ENCODE results near the gene CELSR1. TPM values are rescaled to one million over a fixed set of nuclear protein-coding genes. Genes with fewer than 3 reads are reported as not detected.

The CELSR1 gene
- total and polyA plus RNA-seq, 7 experiments from 2014 or later = 0.36 to 4.7 (median 0.97) TPM

DNA sequence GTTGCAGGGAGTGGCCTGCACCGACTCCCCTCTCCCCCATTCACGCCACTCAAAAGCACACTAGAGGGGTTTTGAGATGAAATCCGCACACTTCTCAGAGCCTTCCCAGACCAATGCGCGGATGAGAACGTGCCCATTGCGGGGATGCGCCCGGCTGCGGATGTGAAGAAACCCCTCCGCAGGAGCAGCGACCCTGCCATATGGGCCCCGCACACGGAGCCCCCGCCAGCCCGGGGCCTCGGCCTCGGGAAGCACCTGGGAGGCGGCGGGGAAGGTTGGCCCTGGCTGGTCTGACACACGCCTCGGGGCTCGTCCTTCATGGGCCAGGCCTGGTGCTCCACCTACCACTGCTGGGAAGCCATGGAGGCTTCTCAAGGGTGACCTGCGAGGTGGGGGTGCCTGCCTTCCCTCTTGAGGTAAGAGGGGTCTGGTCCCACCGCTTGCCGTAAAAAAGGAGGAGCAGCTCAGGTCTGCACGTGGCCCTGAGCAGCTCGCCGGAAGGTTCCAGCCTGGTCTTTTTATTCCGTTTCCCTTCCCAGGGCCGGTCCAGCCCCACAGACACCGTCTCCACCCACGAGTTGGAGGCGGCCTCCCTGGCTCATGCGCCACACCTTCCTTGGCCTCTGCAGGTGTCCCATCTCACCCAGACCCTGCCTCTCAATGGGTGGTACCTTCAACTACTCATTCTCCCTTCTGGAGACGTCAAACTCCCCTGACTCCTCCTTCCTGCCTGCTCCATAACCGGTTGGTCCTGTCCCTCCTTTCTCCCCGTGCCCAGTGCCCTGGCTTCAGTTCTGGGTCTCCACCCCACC lies 162.6 kb downstream of the CELSR1 start:
- DNase-seq (no peak), ATAC-seq (no peak)
- POLR2A ChIA-PET = no interaction called here
- Mint-ChIP-seq H3K36me3 (peaks cover 0 to 5% (median 0%) of the 10 kb centered on the region in 5 donors), H3K4me1 (peaks cover 0 to 51% (median 33%) of the 10 kb centered on the region in 7 donors), H3K4me3 (peak overlapping the region in 8 of 10 donors; percentile 16 to 74 (median 66)), H3K9me3 (peaks cover 4 to 31% (median 10%) of the 10 kb centered on the region in 11 donors), H3K27me3 (peaks cover 0 to 26% (median 13%) of the 10 kb centered on the region in 5 donors), H3K27ac (peak overlapping the region in 2 of 9 donors; percentile 45)
- Histone ChIP-seq H3K27ac (ENCODE audit: low read depth, low read length) (no peak overlapping the region), H3K36me3 (ENCODE audit: control insufficient read depth in 2 of 3, insufficient read depth in 3 of 3, low read length in 3 of 3) (no peaks in the 10 kb centered on the region), H3K4me3 (ENCODE audit: low read length) (no peak overlapping the region), H3K9me3 (ENCODE audit: control insufficient read depth in 2 of 3, low read length in 3 of 3) (peaks cover 0 to 14% (median 0%) of the 10 kb centered on the region in 3 experiments), H3K27me3 (ENCODE audit: control insufficient read depth in 2 of 2, insufficient read depth in 2 of 2, low read length in 2 of 2) (no peaks in the 10 kb centered on the region), H3K4me1 (ENCODE audit: control insufficient read depth in 2 of 2, insufficient read depth in 2 of 2, low read length in 2 of 2) (peaks cover 28 to 45% of the 10 kb centered on the region in 2 donors)
- CTCF ChIA-PET = no interaction called here
- intact Hi-C loops (cut with micrococcal nuclease) = no loop called here

DNA sequence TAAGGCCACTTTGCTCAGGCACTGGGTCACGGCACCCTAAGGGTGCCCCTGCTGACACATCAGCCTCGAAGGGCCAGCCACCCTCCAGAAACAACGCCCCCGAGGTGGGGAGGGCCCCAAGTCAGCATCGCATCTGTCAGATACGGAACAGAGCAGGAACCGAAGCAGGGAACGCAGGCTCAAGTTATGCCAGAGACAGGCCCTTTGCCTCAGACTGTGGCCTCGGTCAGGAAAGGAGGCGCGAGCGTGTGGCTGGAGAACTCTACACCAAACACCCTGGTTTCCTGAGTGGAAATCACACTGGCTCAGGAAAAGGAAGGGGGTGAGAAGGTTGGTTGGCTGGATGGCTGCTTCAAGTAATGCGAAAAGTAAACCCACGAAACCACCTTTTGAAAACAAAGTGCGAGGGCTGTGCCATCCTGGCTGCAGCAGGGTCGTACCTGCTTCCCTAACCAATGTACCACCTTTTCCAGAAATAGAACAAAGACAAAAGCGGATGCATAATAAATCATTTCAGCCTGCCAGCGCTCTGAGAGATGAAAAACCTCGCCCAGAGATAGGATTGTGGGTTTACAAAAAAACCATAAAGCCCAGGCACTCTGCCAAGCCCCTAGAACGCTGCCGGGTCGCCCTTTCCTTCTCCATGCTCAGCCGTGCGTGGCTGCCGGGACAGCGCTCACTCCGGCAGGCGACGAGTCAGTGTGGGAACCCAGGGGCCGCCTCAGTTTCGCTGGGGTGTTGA lies 163.3 kb downstream of the CELSR1 start:
- H3K4me3 Mint-ChIP-seq = peak overlapping the region in 9 of 10 donors; percentile 23 to 74 (median 65)

DNA sequence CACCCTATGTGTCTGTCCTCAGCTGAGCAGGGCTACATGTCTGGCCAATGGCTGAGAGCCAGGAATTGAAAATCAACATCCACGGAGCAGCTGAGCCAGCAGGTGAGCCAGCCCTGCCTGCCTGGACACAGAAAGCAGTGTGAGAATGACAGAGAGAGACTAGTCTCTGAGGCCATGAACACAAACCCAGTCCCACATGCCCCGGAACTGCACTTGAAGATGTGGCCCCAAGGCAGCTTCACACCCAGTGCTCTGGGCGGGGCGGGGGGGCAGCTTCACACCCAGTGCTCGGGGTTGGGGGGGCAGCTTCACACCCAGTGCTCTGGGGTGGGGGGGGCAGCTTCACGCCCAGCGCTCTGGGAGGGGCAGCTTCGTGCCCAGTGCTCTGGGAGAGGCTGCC lies 164.3 kb downstream of the CELSR1 start:
- Mint-ChIP-seq H3K36me3 (peaks cover 0 to 5% (median 0%) of the 10 kb centered on the region in 5 donors), H3K27ac (peak overlapping the region in 1 of 9 donors; percentile 70), H3K4me3 (peak overlapping the region in 3 of 10 donors; percentile 35 to 79 (median 68)), H3K4me1 (peaks cover 0 to 53% (median 35%) of the 10 kb centered on the region in 7 donors), H3K9me3 (peaks cover 4 to 31% (median 10%) of the 10 kb centered on the region in 11 donors), H3K27me3 (peaks cover 0 to 26% (median 13%) of the 10 kb centered on the region in 5 donors)
- POLR2A ChIA-PET = no interaction called here
- DNase-seq = no peak
- peak; percentile 36 for ATAC-seq
- intact Hi-C loops (cut with micrococcal nuclease) = no loop called here
- no peak overlapping the region for H3K27ac ChIP-seq (ENCODE audit: low read depth, low read length)
- no peak overlapping the region for H3K4me3 ChIP-seq (ENCODE audit: low read length)
- no peaks in the 10 kb centered on the region for H3K27me3 ChIP-seq (ENCODE audit: control insufficient read depth in 2 of 2, insufficient read depth in 2 of 2, low read length in 2 of 2)
- H3K9me3 ChIP-seq (ENCODE audit: control insufficient read depth in 2 of 3, low read length in 3 of 3) = peaks cover 0 to 14% (median 0%) of the 10 kb centered on the region in 3 experiments
- CTCF ChIA-PET = interaction anchor here (1.3 kb wide), 1 partner anchor 170 kb away, joined by 3 read pairs; no protein-coding TSS in a partner anchor
- H3K36me3 ChIP-seq (ENCODE audit: control insufficient read depth in 2 of 3, insufficient read depth in 3 of 3, low read length in 3 of 3) = no peaks in the 10 kb centered on the region
- peaks cover 28 to 56% of the 10 kb centered on the region in 2 donors for H3K4me1 ChIP-seq (ENCODE audit: control insufficient read depth in 2 of 2, insufficient read depth in 2 of 2, low read length in 2 of 2)

More for the DNA sequence above, 163.3 kb downstream of the CELSR1 start:
- H3K4me3 ChIP-seq (ENCODE audit: low read length) = peak overlapping the region; percentile 27
- peaks cover 0 to 26% (median 13%) of the 10 kb centered on the region in 5 donors for H3K27me3 Mint-ChIP-seq
- H3K9me3 Mint-ChIP-seq = peaks cover 4 to 31% (median 10%) of the 10 kb centered on the region in 11 donors
- peaks cover 0 to 14% (median 0%) of the 10 kb centered on the region in 3 experiments for H3K9me3 ChIP-seq (ENCODE audit: control insufficient read depth in 2 of 3, low read length in 3 of 3)
- H3K4me1 Mint-ChIP-seq = peaks cover 0 to 53% (median 35%) of the 10 kb centered on the region in 7 donors
- DNase-seq (peak in 4 of 9 donors; percentile 16 to 47 (median 29)), ATAC-seq (peak; percentile 47)
- H3K27me3 ChIP-seq (ENCODE audit: control insufficient read depth in 2 of 2, insufficient read depth in 2 of 2, low read length in 2 of 2) = no peaks in the 10 kb centered on the region
- intact Hi-C loops (cut with micrococcal nuclease) = no loop called here
- H3K4me1 ChIP-seq (ENCODE audit: control insufficient read depth in 2 of 2, insufficient read depth in 2 of 2, low read length in 2 of 2) = peaks cover 28 to 53% of the 10 kb centered on the region in 2 donors
- CTCF ChIA-PET = no interaction called here
- peaks cover 0 to 5% (median 0%) of the 10 kb centered on the region in 5 donors for H3K36me3 Mint-ChIP-seq
- POLR2A ChIA-PET = no interaction called here
- H3K27ac Mint-ChIP-seq = peak overlapping the region in 6 of 9 donors; percentile 33 to 62 (median 46)
- H3K27ac ChIP-seq (ENCODE audit: low read depth, low read length) = no peak overlapping the region
- no peaks in the 10 kb centered on the region for H3K36me3 ChIP-seq (ENCODE audit: control insufficient read depth in 2 of 3, insufficient read depth in 3 of 3, low read length in 3 of 3)

DNA sequence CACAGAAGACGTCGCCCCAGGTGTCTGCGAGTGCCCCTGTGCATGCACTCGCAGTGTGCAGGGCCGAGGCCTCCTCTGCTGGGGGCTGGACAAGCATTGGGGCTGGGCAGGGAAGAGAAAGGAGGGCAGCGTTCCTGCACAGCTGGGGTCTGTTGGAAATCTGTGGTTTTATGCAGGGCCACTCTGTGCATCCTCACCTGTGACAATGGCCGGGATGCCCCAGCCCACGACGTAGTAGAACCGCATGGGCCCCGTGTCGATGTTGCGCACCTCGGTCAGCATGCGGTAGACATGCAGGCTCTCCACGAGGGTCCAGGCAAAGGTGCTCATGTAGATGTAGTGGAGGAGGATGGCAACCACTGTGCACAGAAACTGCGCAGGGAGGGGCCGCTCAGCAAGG lies 164.7 kb downstream of the CELSR1 start:
- Histone ChIP-seq H3K27ac (ENCODE audit: low read depth, low read length) (no peak overlapping the region), H3K36me3 (ENCODE audit: control insufficient read depth in 2 of 3, insufficient read depth in 3 of 3, low read length in 3 of 3) (no peaks in the 10 kb centered on the region), H3K4me3 (ENCODE audit: low read length) (no peak overlapping the region), H3K9me3 (ENCODE audit: control insufficient read depth in 2 of 3, low read length in 3 of 3) (peaks cover 0 to 14% (median 0%) of the 10 kb centered on the region in 3 experiments), H3K4me1 (ENCODE audit: control insufficient read depth in 2 of 2, insufficient read depth in 2 of 2, low read length in 2 of 2) (peaks cover 28 to 60% of the 10 kb centered on the region in 2 donors), H3K27me3 (ENCODE audit: control insufficient read depth in 2 of 2, insufficient read depth in 2 of 2, low read length in 2 of 2) (no peaks in the 10 kb centered on the region)
- intact Hi-C loops (cut with micrococcal nuclease) = no loop called here
- Mint-ChIP-seq H3K4me1 (peaks cover 0 to 53% (median 38%) of the 10 kb centered on the region in 7 donors), H3K27me3 (peaks cover 0 to 26% (median 13%) of the 10 kb centered on the region in 5 donors), H3K36me3 (peaks cover 0 to 5% (median 0%) of the 10 kb centered on the region in 5 donors), H3K4me3 (peak overlapping the region in 3 of 10 donors; percentile 35 to 79 (median 68)), H3K27ac (peak overlapping the region in 2 of 9 donors; percentile 21 to 70), H3K9me3 (peaks cover 4 to 31% (median 10%) of the 10 kb centered on the region in 11 donors)
- no peak for DNase-seq
- ChIA-PET POLR2A (no interaction called here), CTCF (interaction anchor here (1.3 kb wide), 1 partner anchor 171 kb away, joined by 3 read pairs; no protein-coding TSS in a partner anchor)
- no peak for ATAC-seq

DNA sequence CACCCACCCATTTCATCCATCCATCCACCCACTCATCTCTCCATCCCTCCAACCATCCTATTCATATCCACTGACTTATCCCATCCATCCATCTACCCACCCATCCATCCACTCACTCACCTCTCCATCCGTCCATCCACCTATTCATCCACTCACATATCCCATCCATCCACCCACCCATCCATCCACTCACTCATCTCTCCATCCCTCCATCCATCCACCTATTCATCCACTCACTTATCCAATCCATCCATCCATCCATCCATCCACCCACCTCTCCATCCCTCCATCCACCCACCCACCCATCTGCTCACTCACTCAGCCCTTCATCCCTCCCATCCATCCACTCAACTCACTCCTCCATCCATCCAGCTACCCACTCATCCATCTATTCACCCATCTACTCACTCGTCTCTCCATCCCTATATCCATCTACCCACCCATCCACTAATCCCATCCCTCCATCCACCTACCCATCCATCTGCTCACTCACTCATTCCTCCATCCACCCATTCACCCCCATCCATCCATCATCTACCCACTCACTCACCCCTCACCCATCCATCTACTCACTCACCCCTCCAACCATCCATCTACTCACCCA lies 165.7 kb downstream of the CELSR1 start:
- DNase-seq = no peak
- intact Hi-C loops (cut with micrococcal nuclease) = no loop called here
- no peak for ATAC-seq
- Histone ChIP-seq H3K27me3 (ENCODE audit: control insufficient read depth in 2 of 2, insufficient read depth in 2 of 2, low read length in 2 of 2) (no peaks in the 10 kb centered on the region), H3K4me3 (ENCODE audit: low read length) (no peak overlapping the region), H3K4me1 (ENCODE audit: control insufficient read depth in 2 of 2, insufficient read depth in 2 of 2, low read length in 2 of 2) (peaks cover 28 to 61% of the 10 kb centered on the region in 2 donors), H3K27ac (ENCODE audit: low read depth, low read length) (no peak overlapping the region), H3K9me3 (ENCODE audit: control insufficient read depth in 2 of 3, low read length in 3 of 3) (peaks cover 0 to 11% (median 0%) of the 10 kb centered on the region in 3 experiments), H3K36me3 (ENCODE audit: control insufficient read depth in 2 of 3, insufficient read depth in 3 of 3, low read length in 3 of 3) (no peaks in the 10 kb centered on the region)
- Mint-ChIP-seq H3K36me3 (peaks cover 0 to 5% (median 0%) of the 10 kb centered on the region in 5 donors), H3K27me3 (peaks cover 0 to 26% (median 13%) of the 10 kb centered on the region in 5 donors), H3K27ac (peak overlapping the region in 1 of 9 donors; percentile 39), H3K9me3 (peaks cover 4 to 24% (median 10%) of the 10 kb centered on the region in 11 donors), H3K4me3 (peak overlapping the region in 4 of 10 donors; percentile 31 to 60 (median 50)), H3K4me1 (peaks cover 0 to 53% (median 39%) of the 10 kb centered on the region in 7 donors)
- CTCF ChIA-PET = no interaction called here
- POLR2A ChIA-PET = interaction anchor here (0.7 kb wide), 1 partner anchor 363 kb away, joined by 3 read pairs; no protein-coding TSS in a partner anchor

Measured in naive thymus-derived CD4-positive, alpha-beta T cell (primary cell).